MM.1S (cell line): Measurements from ENCODE around the gene PCYOX1L.
A peak's percentile ranks its signal among the peaks of the same experiment; 100 is the strongest.

Experiments used
- DNase-seq: peaks from one replicate; pipeline ENCODE4 v3.0.0-alpha.2; 2015
- H2AFZ ChIP-seq: fragments of 300-600 bp; sonication (generic); 2 replicates; pipeline ENCODE4 v1.6.0; 2016; ENCODE audit warnings: antibody characterized with exemption, low read length
- H3F3A ChIP-seq: fragments of 300-600 bp; sonication (generic); 2 replicates; pipeline ENCODE4 v1.6.1; 2016; ENCODE audit warnings: mild to moderate bottlenecking, antibody characterized with exemption, low read length, moderate library complexity, mixed read lengths; ENCODE audit not compliant: insufficient read depth
- H3K27ac ChIP-seq: fragments of 300-600 bp; sonication (generic); 2 replicates; pipeline ENCODE4 v1.5.1; 2016; ENCODE audit warnings: mild to moderate bottlenecking, low read length
- H3K27me3 ChIP-seq: fragments of 300-600 bp; sonication (generic); replicated peaks from 2 replicates; pipeline ENCODE4 v1.6.0; 2016; ENCODE audit warnings: low read length; ENCODE audit not compliant: insufficient read depth
- H3K36me3 ChIP-seq: fragments of 300-600 bp; sonication (generic); replicated peaks from 2 replicates; pipeline ENCODE4 v1.6.1; 2016; ENCODE audit warnings: mild to moderate bottlenecking, low read length, mixed read lengths; ENCODE audit not compliant: insufficient read depth
- H3K4me1 ChIP-seq: fragments of 300-600 bp; sonication (generic); 2 replicates; pipeline ENCODE4 v1.6.1; 2016; ENCODE audit warnings: low read length, mixed read lengths
- H3K4me2 ChIP-seq: fragments of 300-600 bp; sonication (generic); 2 replicates; pipeline ENCODE4 v1.6.0; 2016; ENCODE audit warnings: low read depth, low read length
- H3K4me3 ChIP-seq: fragments of 300-600 bp; sonication (generic); 2 replicates; pipeline ENCODE4 v1.5.1; 2016; ENCODE audit warnings: low read length, mixed read lengths
- H3K79me2 ChIP-seq: fragments of 300-600 bp; sonication (generic); 2 replicates; pipeline ENCODE4 v1.6.1; 2016; ENCODE audit warnings: mixed run types, low read length, mixed read lengths
- H3K9ac ChIP-seq: fragments of 300-600 bp; sonication (generic); 2 replicates; pipeline ENCODE4 v1.6.1; 2016; ENCODE audit warnings: low read length, mixed read lengths
- H3K9me2 ChIP-seq: fragments of 300-600 bp; sonication (generic); replicated peaks from 2 replicates; pipeline ENCODE4 v1.6.1; 2016; ENCODE audit warnings: mild to moderate bottlenecking, low read length, mixed read lengths; ENCODE audit not compliant: insufficient read depth
- H3K9me3 ChIP-seq: fragments of 300-600 bp; sonication (generic); replicated peaks from 2 replicates; pipeline ENCODE4 v1.6.1; 2016; ENCODE audit warnings: mild to moderate bottlenecking, low read length, mixed read lengths; ENCODE audit not compliant: insufficient read depth
- H4K20me1 ChIP-seq: fragments of 300-600 bp; sonication (generic); 2 replicates; pipeline ENCODE4 v1.6.1; 2016; ENCODE audit warnings: mild to moderate bottlenecking, low read length, moderate library complexity, mixed read lengths; ENCODE audit not compliant: insufficient read depth
- EZH2 ChIP-seq: fragments of 300-600 bp; sonication (generic); optimal IDR thresholded peaks from 2 replicates; pipeline ENCODE3; 2017; ENCODE audit warnings: low read depth, mild to moderate bottlenecking, antibody characterized with exemption, low read length, mixed read lengths
- EZH2phosphoT487 ChIP-seq: fragments of 300-600 bp; sonication (generic); IDR thresholded peaks from 2 replicates; pipeline ENCODE4 v1.6.1; 2018; ENCODE audit warnings: antibody characterized with exemption, low read length
- TF ChIP-seq, protein P1 (sequence below): fragments of 300-600 bp; sonication (generic); IDR thresholded peaks from 2 replicates; pipeline ENCODE4 v1.5.1; 2016; ENCODE audit warnings: antibody characterized with exemption, low read length, mixed read lengths

The PCYOX1L gene

DNA sequence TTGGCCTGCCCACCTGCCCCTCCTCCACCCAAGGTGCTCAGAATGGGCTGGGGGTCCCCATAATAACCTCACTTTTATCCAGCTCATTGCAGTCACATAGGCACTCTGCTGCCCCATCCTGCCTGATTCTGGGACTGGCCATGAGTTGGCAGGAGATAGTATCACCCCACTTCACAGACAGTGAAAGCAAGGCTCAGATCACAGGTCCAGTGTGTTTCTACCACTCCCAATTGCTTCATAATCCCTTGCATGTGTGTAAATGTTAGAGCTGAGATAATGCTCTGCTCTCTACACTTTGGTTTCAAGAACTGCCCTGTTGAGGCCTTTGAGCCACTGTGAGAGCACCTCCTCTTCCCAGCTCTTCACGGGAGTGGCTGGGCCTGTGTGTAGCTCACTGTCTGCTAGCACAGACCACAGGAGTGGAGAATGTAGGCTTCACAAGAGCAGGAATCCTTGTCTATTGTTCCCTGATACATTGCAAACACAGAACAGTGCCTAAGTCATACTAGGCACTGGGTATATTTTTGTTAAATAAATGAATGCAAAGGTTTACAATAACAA is 8.4 kb downstream of the PCYOX1L start:
- TF ChIP-seq EZH2 (no peak), EZH2phosphoT487 (no peak)
- TF ChIP-seq, protein P1, sequence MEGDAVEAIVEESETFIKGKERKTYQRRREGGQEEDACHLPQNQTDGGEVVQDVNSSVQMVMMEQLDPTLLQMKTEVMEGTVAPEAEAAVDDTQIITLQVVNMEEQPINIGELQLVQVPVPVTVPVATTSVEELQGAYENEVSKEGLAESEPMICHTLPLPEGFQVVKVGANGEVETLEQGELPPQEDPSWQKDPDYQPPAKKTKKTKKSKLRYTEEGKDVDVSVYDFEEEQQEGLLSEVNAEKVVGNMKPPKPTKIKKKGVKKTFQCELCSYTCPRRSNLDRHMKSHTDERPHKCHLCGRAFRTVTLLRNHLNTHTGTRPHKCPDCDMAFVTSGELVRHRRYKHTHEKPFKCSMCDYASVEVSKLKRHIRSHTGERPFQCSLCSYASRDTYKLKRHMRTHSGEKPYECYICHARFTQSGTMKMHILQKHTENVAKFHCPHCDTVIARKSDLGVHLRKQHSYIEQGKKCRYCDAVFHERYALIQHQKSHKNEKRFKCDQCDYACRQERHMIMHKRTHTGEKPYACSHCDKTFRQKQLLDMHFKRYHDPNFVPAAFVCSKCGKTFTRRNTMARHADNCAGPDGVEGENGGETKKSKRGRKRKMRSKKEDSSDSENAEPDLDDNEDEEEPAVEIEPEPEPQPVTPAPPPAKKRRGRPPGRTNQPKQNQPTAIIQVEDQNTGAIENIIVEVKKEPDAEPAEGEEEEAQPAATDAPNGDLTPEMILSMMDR, result no peak
- Histone ChIP-seq H3K9ac (no peak overlapping the region), H3K27ac (no peak overlapping the region), H3K27me3 (no peaks in the 10 kb centered on the region), H3K4me3 (no peak overlapping the region), H3K9me3 (no peaks in the 10 kb centered on the region), H2AFZ (no peak overlapping the region), H3F3A (peaks cover 11% of the 10 kb centered on the region), H3K4me1 (peaks cover 39% of the 10 kb centered on the region), H4K20me1 (no peaks in the 10 kb centered on the region), H3K79me2 (no peaks in the 10 kb centered on the region), H3K4me2 (no peak overlapping the region), H3K9me2 (no peaks in the 10 kb centered on the region), H3K36me3 (no peaks in the 10 kb centered on the region)
- no peak for DNase-seq

DNA sequence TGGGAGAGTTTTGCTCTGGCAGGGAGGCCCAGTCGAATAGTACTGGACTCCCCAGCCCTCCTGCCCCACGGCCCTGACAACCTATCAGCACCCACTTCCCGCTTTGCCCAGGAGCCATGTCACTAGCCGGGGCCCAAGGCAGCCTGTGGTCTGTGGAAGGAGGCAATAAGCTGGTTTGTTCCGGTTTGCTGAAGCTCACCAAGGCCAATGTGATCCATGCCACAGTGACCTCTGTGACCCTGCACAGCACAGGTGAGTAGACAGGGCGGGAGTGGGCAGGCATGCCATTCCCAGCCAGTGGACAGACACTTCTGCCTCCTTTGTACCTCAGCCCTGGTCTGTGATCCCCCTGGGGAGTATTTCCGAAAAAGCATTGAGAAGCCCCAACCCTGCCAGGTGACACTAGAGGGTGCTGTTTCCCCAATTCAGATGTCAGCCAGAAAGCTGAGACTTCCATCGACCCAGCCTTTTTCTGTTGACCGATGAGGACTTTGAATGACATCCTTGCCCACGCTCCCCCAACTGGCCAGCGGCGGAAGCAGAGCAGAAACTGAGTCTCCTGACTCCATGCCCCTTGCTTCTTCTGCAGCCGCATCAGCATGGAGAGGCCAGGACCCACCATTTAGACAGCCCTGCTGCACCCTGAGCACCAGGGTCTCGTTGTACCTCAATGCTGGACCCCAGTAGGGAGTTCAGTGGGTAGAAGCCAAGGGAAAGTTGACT is 9.6 kb downstream of the PCYOX1L start:
- TF ChIP-seq, protein P1, result peak; percentile 90
- TF ChIP-seq EZH2 (no peak), EZH2phosphoT487 (no peak)
- peak overlapping the region; percentile 20; the same call in 1 of the 2 replicates for H3K9ac ChIP-seq
- peaks cover 31% of the 10 kb centered on the region for H3K4me1 ChIP-seq
- no peaks in the 10 kb centered on the region for H3K9me2 ChIP-seq
- peak overlapping the region; percentile 65 for H2AFZ ChIP-seq
- H3F3A ChIP-seq, result peaks cover 2% of the 10 kb centered on the region
- no peaks in the 10 kb centered on the region for H3K27me3 ChIP-seq
- H3K9me3 ChIP-seq, result no peaks in the 10 kb centered on the region
- no peaks in the 10 kb centered on the region for H3K36me3 ChIP-seq
- H3K4me3 ChIP-seq, result no peak overlapping the region
- peak overlapping the region; percentile 66 for H3K4me2 ChIP-seq
- H3K79me2 ChIP-seq, result no peaks in the 10 kb centered on the region
- peak overlapping the region; percentile 36; the same call in 1 of the 2 replicates for H3K27ac ChIP-seq
- H4K20me1 ChIP-seq, result no peaks in the 10 kb centered on the region
- peak; percentile 71 for DNase-seq

DNA sequence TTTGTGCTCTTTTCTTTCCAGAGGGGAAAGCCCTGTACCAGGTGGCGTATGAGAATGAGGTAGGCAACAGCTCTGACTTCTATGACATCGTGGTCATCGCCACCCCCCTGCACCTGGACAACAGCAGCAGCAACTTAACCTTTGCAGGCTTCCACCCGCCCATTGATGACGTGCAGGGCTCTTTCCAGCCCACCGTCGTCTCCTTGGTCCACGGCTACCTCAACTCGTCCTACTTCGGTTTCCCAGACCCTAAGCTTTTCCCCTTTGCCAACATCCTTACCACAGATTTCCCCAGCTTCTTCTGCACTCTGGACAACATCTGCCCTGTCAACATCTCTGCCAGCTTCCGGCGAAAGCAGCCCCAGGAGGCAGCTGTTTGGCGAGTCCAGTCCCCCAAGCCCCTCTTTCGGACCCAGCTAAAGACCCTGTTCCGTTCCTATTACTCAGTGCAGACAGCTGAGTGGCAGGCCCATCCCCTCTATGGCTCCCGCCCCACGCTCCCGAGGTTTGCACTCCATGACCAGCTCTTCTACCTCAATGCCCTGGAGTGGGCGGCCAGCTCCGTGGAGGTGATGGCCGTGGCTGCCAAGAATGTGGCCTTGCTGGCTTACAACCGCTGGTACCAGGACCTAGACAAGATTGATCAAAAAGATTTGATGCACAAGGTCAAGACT is 10.3 kb downstream of the PCYOX1L start:
- H3K27ac ChIP-seq, result no peak overlapping the region
- H2AFZ ChIP-seq, result peak overlapping the region; percentile 65; the same call in 1 of the 2 replicates
- peaks cover 24% of the 10 kb centered on the region for H3K4me1 ChIP-seq
- no peaks in the 10 kb centered on the region for H3K36me3 ChIP-seq
- H3K27me3 ChIP-seq, result no peaks in the 10 kb centered on the region
- DNase-seq, result no peak
- TF ChIP-seq, protein P1, result no peak
- TF ChIP-seq EZH2 (no peak), EZH2phosphoT487 (no peak)
- H3K4me3 ChIP-seq, result no peak overlapping the region
- H3K9me3 ChIP-seq, result no peaks in the 10 kb centered on the region
- H3K4me2 ChIP-seq, result peak overlapping the region; percentile 66
- H3K79me2 ChIP-seq, result no peaks in the 10 kb centered on the region
- H3K9ac ChIP-seq, result no peak overlapping the region
- no peaks in the 10 kb centered on the region for H4K20me1 ChIP-seq
- no peaks in the 10 kb centered on the region; the same call in 1 of the 2 replicates for H3F3A ChIP-seq
- no peaks in the 10 kb centered on the region for H3K9me2 ChIP-seq
